CD4-positive, alpha-beta T cell (primary cell): ENCODE data around the gene CALN1. TPM values are rescaled to one million over a fixed set of nuclear protein-coding genes. Genes with fewer than 3 reads are reported as not detected.

Experiments used
- ATAC-seq: fragments of 200-7000 bp; cut with Tn5 transposase; one replicate; pipeline ENCODE4 v1.10.0; 2022; ENCODE audit warnings: mild to moderate bottlenecking; ENCODE audit not compliant: poor library complexity
- CTCF ChIA-PET: fragments of 350-600 bp; sonication (Branson Sonifier 250); formaldehyde crosslinking; loops from one replicate; lab custom pipeline; 2021; ENCODE audit warnings: antibody characterized with exemption, inconsistent platforms; lab: Charles Lee
- POLR2A ChIA-PET: fragments of 350-600 bp; sonication (Branson Sonifier 250); formaldehyde crosslinking; loops from one replicate; lab custom pipeline; 2021; ENCODE audit warnings: antibody characterized with exemption, inconsistent platforms; lab: Charles Lee
- DNase-seq, 14 experiments: peaks; one replicate each; pipeline ENCODE4 v3.0.0-alpha.2; 2013 to 2020; ENCODE audit warnings: mixed read lengths in 2 of 14
- H3K27ac ChIP-seq, 2 donors: one replicate each; pipeline versions ENCODE4 v1.5.1 to v1.7.0; 2013; ENCODE audit warnings: low read length in 2 of 2, low read depth in 1 of 2, mild to moderate bottlenecking in 1 of 2
- H3K27me3 ChIP-seq, 2 experiments: 1 replicate in 1 of 2; 2 replicates in 1 of 2; pipeline versions ENCODE4 v1.6.1 to v1.7.0; 2013; ENCODE audit warnings: low read length in 2 of 2, control low read depth in 1 of 2, mild to moderate bottlenecking in 1 of 2, moderate library complexity in 1 of 2; ENCODE audit not compliant: insufficient read depth in 2 of 2, control insufficient read depth in 1 of 2
- H3K36me3 ChIP-seq: one replicate; pipeline ENCODE4 v1.6.1; 2013; ENCODE audit warnings: low read length, control low read depth; ENCODE audit not compliant: insufficient read depth
- H3K4me1 ChIP-seq: one replicate; pipeline ENCODE4 v1.6.1; 2013; ENCODE audit warnings: low read length, control low read depth; ENCODE audit not compliant: insufficient read depth
- H3K4me3 ChIP-seq: one replicate; pipeline ENCODE4 v1.5.1; 2013; ENCODE audit warnings: mild to moderate bottlenecking, low read length, moderate library complexity
- H3K9me3 ChIP-seq, 2 experiments: 1 replicate in 1 of 2; 2 replicates in 1 of 2; pipeline versions ENCODE4 v1.6.1 to v1.7.0; 2013; ENCODE audit warnings: low read length in 2 of 2, mild to moderate bottlenecking in 2 of 2, control low read depth in 1 of 2, moderate library complexity in 1 of 2; ENCODE audit not compliant: control insufficient read depth in 1 of 2, insufficient read depth in 1 of 2
- H3K27ac Mint-ChIP-seq: one replicate; pipeline ENCODE4 v1.8.0; 2020; ENCODE audit warnings: mixed read lengths
- H3K27me3 Mint-ChIP-seq: one replicate; pipeline ENCODE4 v1.8.0; 2021; ENCODE audit warnings: mixed read lengths
- H3K36me3 Mint-ChIP-seq: one replicate; pipeline ENCODE4 v1.8.0; 2021; ENCODE audit warnings: low read depth, mixed read lengths
- H3K4me1 Mint-ChIP-seq: one replicate; pipeline ENCODE4 v1.8.0; 2021; ENCODE audit warnings: low read depth, mixed read lengths
- H3K4me3 Mint-ChIP-seq: one replicate; pipeline ENCODE4 v1.8.0; 2020; ENCODE audit warnings: mild to moderate bottlenecking, mixed read lengths
- H3K9me3 Mint-ChIP-seq: one replicate; pipeline ENCODE4 v1.8.0; 2020; ENCODE audit warnings: mixed read lengths
- CTCF ChIP-seq: fragments of 200-600 bp; IDR thresholded peaks from one replicate; pipeline ENCODE4 v1.8.0; 2022; ENCODE audit warnings: antibody characterized with exemption, mild to moderate bottlenecking
- intact Hi-C, 2 experiments: fragments of 100-400 bp; cut with DNase I in 1 of 2; cut with micrococcal nuclease in 1 of 2; formaldehyde crosslinking; loops; one replicate each; pipeline versions ENCODE4 v1.15.1 to v1.9.0; 2023 to 2025; cut with DNase I, micrococcal nuclease
- total RNA-seq, 174 experiments: library from RNA in 2 of 174; stranded (reverse) in 2 of 174; gene quantifications; one replicate each; pipeline ENCODE4 v1.2.3 and lab custom pipeline; 2021 to 2026

CALN1 gene
- total RNA-seq, 2 experiments from 2014 or later: 0.06 TPM; not detected in 1

DNA sequence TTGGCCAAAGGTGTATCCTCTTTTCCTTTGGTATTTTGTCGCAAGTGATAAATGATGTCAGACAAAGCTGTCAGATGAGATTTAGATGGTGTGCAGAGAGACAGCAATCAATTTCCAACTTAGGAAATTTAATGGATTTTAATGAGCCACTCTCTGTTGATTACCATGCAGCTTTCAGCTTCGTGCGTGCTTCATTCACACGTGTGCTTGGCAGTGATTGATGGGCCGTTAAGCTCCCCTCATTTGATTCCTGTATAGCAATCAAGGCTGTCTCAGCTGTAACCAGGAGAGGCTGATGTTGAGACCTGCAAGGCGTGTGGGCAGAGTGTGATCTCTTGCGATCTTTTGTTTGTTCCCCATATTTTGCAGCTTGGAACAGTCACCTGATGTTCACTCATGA lies 439.6 kb downstream of the CALN1 start:
- no peak for TF ChIP-seq CTCF

GRCh38 chr7:71970725-71971124 lies 441.4 kb downstream of the CALN1 start:
- Histone ChIP-seq H3K9me3 (peaks cover 0 to 6% of the 10 kb centered on the region in 2 experiments), H3K4me1 (no peaks in the 10 kb centered on the region), H3K27me3 (no peaks in the 10 kb centered on the region), H3K27ac (no peak overlapping the region), H3K36me3 (no peaks in the 10 kb centered on the region), H3K4me3 (no peak overlapping the region)
- intact Hi-C loops: no loop called here
- Mint-ChIP-seq H3K9me3 (no peaks in the 10 kb centered on the region), H3K27ac (no peak overlapping the region), H3K4me1 (no peaks in the 10 kb centered on the region), H3K36me3 (no peaks in the 10 kb centered on the region), H3K27me3 (no peaks in the 10 kb centered on the region), H3K4me3 (no peak overlapping the region)
- CTCF ChIA-PET: no interaction called here
- TF ChIP-seq CTCF: no peak
- POLR2A ChIA-PET: no interaction called here
- no peak for ATAC-seq
- DNase-seq: no peak

More for the DNA sequence above, 439.6 kb downstream of the CALN1 start:
- H3K4me3 ChIP-seq: no peak overlapping the region
- ATAC-seq: no peak
- no peak for DNase-seq
- Mint-ChIP-seq H3K27ac (no peak overlapping the region), H3K27me3 (no peaks in the 10 kb centered on the region), H3K4me3 (no peak overlapping the region), H3K9me3 (no peaks in the 10 kb centered on the region), H3K4me1 (no peaks in the 10 kb centered on the region), H3K36me3 (no peaks in the 10 kb centered on the region)
- no peaks in the 10 kb centered on the region for H3K36me3 ChIP-seq
- no peak overlapping the region for H3K27ac ChIP-seq
- no peaks in the 10 kb centered on the region for H3K27me3 ChIP-seq
- intact Hi-C loops: no loop called here
- peaks cover 0 to 6% of the 10 kb centered on the region in 2 experiments for H3K9me3 ChIP-seq
- ChIA-PET CTCF (no interaction called here), POLR2A (no interaction called here)
- H3K4me1 ChIP-seq: no peaks in the 10 kb centered on the region

- Histone ChIP-seq H3K4me3 (no peak overlapping the region), H3K4me1 (no peaks in the 10 kb centered on the region), H3K36me3 (no peaks in the 10 kb centered on the region), H3K27me3 (no peaks in the 10 kb centered on the region), H3K27ac (no peak overlapping the region), H3K9me3 (no peaks in the 10 kb centered on the region)
- POLR2A ChIA-PET: no interaction called here
- Mint-ChIP-seq H3K27me3 (no peaks in the 10 kb centered on the region), H3K36me3 (no peaks in the 10 kb centered on the region), H3K4me3 (no peak overlapping the region), H3K27ac (no peak overlapping the region), H3K9me3 (peaks cover 2% of the 10 kb centered on the region), H3K4me1 (no peaks in the 10 kb centered on the region)
- CTCF ChIA-PET: no interaction called here
- intact Hi-C loops: no loop called here
- no peak for ATAC-seq
- no peak for DNase-seq
- TF ChIP-seq CTCF: no peak
These were observed 449.5 kb downstream of the CALN1 start for GRCh38 chr7:71962636-71963035.
